Adrenal gland (tissue), 5 donors: ENCODE data around the gene LIPC.

Experiments
- CTCF ChIP-seq, 6 experiments: fragments of 450-650 bp in 4 of 6; fragments of 200-600 bp in 2 of 6; sonication (generic) in 1 of 6; IDR thresholded peaks; 1 replicate in 5 of 6; 2 replicates in 1 of 6; pipeline versions ENCODE4 v1.5.1 to v1.8.0; 2016 to 2021; ENCODE audit warnings: antibody characterized with exemption in 6 of 6, mild to moderate bottlenecking in 2 of 6, moderate library complexity in 1 of 6
- POLR2A ChIP-seq, 2 donors: fragments of 450-650 bp; IDR thresholded peaks; one replicate each; pipeline ENCODE4 v1.6.1; 2017; ENCODE audit warnings: antibody characterized with exemption in 2 of 2, mild to moderate bottlenecking in 2 of 2, moderate library complexity in 1 of 2
- donor health status: DM: no; HTN: no; CAD: no.

GRCh38 chr15:58538901-58539300, 107.1 kb downstream of the LIPC start:
- no peak for TF ChIP-seq CTCF (IDR thresholded peaks at IDR 0.05)
- no peak for TF ChIP-seq POLR2A (IDR thresholded peaks at IDR 0.05)
